Endothelial cell (in vitro differentiated cells): ENCODE measurements around the gene KDM4B. TPM values are rescaled to one million over a fixed set of nuclear protein-coding genes. Genes with fewer than 3 reads are reported as not detected.

Experiments used
- DNase-seq: peaks from one replicate; pipeline ENCODE4 v3.0.0; 2021; ENCODE audit warnings: low spot score
- H3K27ac Mint-ChIP-seq: one replicate; pipeline ENCODE4 v1.8.0; 2021; ENCODE audit warnings: mixed read lengths, inconsistent platforms; ENCODE audit not compliant: unreplicated experiment
- H3K27me3 Mint-ChIP-seq: one replicate; pipeline ENCODE4 v1.8.0; 2021; ENCODE audit warnings: mild to moderate bottlenecking, moderate library complexity, mixed read lengths, inconsistent platforms; ENCODE audit not compliant: unreplicated experiment
- H3K36me3 Mint-ChIP-seq: one replicate; pipeline ENCODE4 v1.8.0; 2021; ENCODE audit warnings: mild to moderate bottlenecking, low read depth, mixed read lengths, inconsistent platforms; ENCODE audit not compliant: unreplicated experiment
- H3K4me1 Mint-ChIP-seq: one replicate; pipeline ENCODE4 v1.8.0; 2021; ENCODE audit warnings: mild to moderate bottlenecking, mixed read lengths, inconsistent platforms; ENCODE audit not compliant: unreplicated experiment
- H3K4me3 Mint-ChIP-seq: one replicate; pipeline ENCODE4 v1.8.0; 2021; ENCODE audit warnings: mild to moderate bottlenecking, mixed read lengths, inconsistent platforms; ENCODE audit not compliant: unreplicated experiment
- H3K9me3 Mint-ChIP-seq: one replicate; pipeline ENCODE4 v1.8.0; 2021; ENCODE audit warnings: mixed read lengths, inconsistent platforms; ENCODE audit not compliant: unreplicated experiment
- CTCF ChIP-seq: fragments of 200-600 bp; sonication (generic); IDR thresholded peaks from one replicate; pipeline ENCODE4 v1.5.0; 2021; ENCODE audit warnings: antibody characterized with exemption; ENCODE audit not compliant: unreplicated experiment
- total RNA-seq: library from RNA; stranded (reverse); fragmentation: NEBNext Ultra II Directional; extraction: Animal tissue kit (Norgen Biotek cat#: 25700); gene quantifications from one replicate; pipeline ENCODE4 v1.2.1, GENCODE V29; 2021; ENCODE audit not compliant: unreplicated experiment

The KDM4B gene
- total RNA-seq, 1 donor from 2014 or later: 42.4 TPM

GRCh38 chr19:5182751-5183150 is 213.8 kb downstream of the KDM4B start:
- TF ChIP-seq CTCF: no peak
- H3K27ac Mint-ChIP-seq: no peak overlapping the region

GRCh38 chr19:5183616-5184015 is 214.7 kb downstream of the KDM4B start:
- Mint-ChIP-seq H3K4me3 (no peak overlapping the region), H3K9me3 (no peaks in the 10 kb centered on the region), H3K4me1 (peaks cover 4% of the 10 kb centered on the region), H3K36me3 (no peaks in the 10 kb centered on the region), H3K27me3 (peaks cover 3% of the 10 kb centered on the region), H3K27ac (no peak overlapping the region)
- DNase-seq: no peak
- TF ChIP-seq CTCF: no peak

More at GRCh38 chr19:5182751-5183150, 213.8 kb downstream of the KDM4B start:
- Mint-ChIP-seq H3K4me1 (no peaks in the 10 kb centered on the region), H3K4me3 (no peak overlapping the region), H3K27me3 (peaks cover 2% of the 10 kb centered on the region), H3K9me3 (no peaks in the 10 kb centered on the region), H3K36me3 (no peaks in the 10 kb centered on the region)
- DNase-seq: no peak

DNA sequence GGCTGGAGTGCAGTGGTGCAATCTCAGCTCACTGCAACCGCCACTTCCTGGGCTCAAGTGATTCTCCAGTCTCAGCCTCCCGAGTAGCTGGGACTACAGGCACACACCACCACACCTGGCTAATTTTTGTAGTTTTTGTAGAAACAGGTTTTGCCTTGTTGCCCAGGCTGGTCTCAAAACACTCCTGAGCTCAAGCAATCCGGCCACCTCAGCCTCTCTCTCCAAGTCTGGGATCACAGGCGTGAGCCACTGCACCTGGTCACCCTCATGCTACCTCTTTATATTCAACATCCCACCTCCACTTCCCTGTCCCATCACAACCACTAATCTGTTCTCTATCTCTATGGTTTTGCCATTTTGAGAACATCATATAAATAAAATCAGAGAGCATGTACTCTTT is 216.0 kb downstream of the KDM4B start:
- no peaks in the 10 kb centered on the region for H3K36me3 Mint-ChIP-seq
- H3K4me3 Mint-ChIP-seq: no peak overlapping the region
- DNase-seq: no peak
- peaks cover 4% of the 10 kb centered on the region for H3K4me1 Mint-ChIP-seq
- H3K27ac Mint-ChIP-seq: no peak overlapping the region
- no peak for TF ChIP-seq CTCF
- peaks cover 3% of the 10 kb centered on the region for H3K27me3 Mint-ChIP-seq
- no peaks in the 10 kb centered on the region for H3K9me3 Mint-ChIP-seq

GRCh38 chr19:5186293-5187050 is 217.6 kb downstream of the KDM4B start:
- no peak for DNase-seq
- no peaks in the 10 kb centered on the region for H3K9me3 Mint-ChIP-seq
- no peak overlapping the region for H3K27ac Mint-ChIP-seq
- peaks cover 4% of the 10 kb centered on the region for H3K4me1 Mint-ChIP-seq
- H3K4me3 Mint-ChIP-seq: no peak overlapping the region
- peaks cover 3% of the 10 kb centered on the region for H3K27me3 Mint-ChIP-seq
- TF ChIP-seq CTCF: no peak
- H3K36me3 Mint-ChIP-seq: no peaks in the 10 kb centered on the region

GRCh38 chr19:5188548-5189317 is 219.8 kb downstream of the KDM4B start:
- Mint-ChIP-seq H3K27ac (no peak overlapping the region), H3K27me3 (peaks cover 3% of the 10 kb centered on the region), H3K4me1 (peaks cover 4% of the 10 kb centered on the region), H3K9me3 (no peaks in the 10 kb centered on the region), H3K36me3 (no peaks in the 10 kb centered on the region), H3K4me3 (no peak overlapping the region)
- no peak for TF ChIP-seq CTCF
- DNase-seq: no peak
